ENCODE measurements around the gene EIF4G3. TPM values are rescaled to one million over a fixed set of nuclear protein-coding genes. Genes with fewer than 3 reads are reported as not detected.
A peak's percentile ranks its signal among the peaks of the same experiment; 100 is the strongest.

The EIF4G3 gene
- total RNA-seq, 4 donors from 2014 or later = 82.1 to 143 (median 101) TPM

DNA sequence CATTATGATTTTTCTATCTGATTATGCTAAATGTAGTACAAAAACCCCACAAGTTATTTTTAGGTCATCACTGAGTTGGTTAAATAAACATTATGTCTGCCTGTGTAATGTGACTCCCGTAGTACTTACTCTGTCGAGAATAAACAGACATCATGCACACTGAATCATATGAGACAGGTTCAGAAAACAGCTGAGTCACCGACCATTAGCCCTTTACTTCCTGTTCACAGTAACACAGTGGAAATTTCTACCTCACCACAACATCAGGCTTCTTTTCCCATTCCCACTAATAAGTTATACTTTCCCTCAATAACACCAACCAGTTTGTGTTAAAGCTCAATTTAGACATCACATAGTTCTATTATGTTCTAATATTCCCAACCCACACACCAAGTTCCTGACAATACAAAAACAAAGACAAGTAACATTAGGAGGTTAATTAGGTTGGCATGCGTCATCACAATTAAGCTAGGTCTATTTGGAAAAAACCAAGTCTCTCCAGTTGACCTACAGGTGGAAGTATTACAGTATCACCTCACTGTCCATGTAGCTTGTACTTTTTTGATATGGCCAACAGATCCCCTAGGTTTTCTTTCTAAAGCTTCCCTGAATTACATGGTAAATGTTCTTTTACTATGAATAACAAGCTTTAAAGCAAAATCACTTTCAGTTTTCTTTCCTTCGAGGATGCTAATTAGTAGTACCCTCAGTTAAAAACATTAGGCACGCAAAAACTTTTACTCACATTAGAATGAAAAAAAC lies 154.2 kb downstream of the EIF4G3 start:
- DNase-seq = peak; percentile 63
- intact Hi-C loops (cut with DNase I; ENCODE audit: low total_unique reads) = no loop called here
- in situ Hi-C loops (cut with MboI; ENCODE audit: low pct_ligation_motif_present in 1 of 4, low pct_unique_long_range_greater_than_20kb in 1 of 4, low sequenced_read_pairs in 3 of 4) = no loop called here
- Histone ChIP-seq H3K36me3 (no peaks in the 10 kb centered on the region), H3K9me3 (no peaks in the 10 kb centered on the region), H3K27ac (peak overlapping the region; percentile 84 to 87 (median 86)), H3K4me3 (peak overlapping the region in 1 of 4 donors; percentile 10), H3K4me1 (peaks cover 9 to 33% (median 23%) of the 10 kb centered on the region in 4 donors), H3K27me3 (no peaks in the 10 kb centered on the region)
- peak; percentile 78 for TF ChIP-seq EP300 (IDR thresholded peaks at IDR 0.05; ENCODE audit: low read depth)
- peak; percentile 88 to 92 (median 91) for TF ChIP-seq POLR2AphosphoS5 (IDR thresholded peaks at IDR 0.05)
- TF ChIP-seq, protein P1, sequence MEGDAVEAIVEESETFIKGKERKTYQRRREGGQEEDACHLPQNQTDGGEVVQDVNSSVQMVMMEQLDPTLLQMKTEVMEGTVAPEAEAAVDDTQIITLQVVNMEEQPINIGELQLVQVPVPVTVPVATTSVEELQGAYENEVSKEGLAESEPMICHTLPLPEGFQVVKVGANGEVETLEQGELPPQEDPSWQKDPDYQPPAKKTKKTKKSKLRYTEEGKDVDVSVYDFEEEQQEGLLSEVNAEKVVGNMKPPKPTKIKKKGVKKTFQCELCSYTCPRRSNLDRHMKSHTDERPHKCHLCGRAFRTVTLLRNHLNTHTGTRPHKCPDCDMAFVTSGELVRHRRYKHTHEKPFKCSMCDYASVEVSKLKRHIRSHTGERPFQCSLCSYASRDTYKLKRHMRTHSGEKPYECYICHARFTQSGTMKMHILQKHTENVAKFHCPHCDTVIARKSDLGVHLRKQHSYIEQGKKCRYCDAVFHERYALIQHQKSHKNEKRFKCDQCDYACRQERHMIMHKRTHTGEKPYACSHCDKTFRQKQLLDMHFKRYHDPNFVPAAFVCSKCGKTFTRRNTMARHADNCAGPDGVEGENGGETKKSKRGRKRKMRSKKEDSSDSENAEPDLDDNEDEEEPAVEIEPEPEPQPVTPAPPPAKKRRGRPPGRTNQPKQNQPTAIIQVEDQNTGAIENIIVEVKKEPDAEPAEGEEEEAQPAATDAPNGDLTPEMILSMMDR (IDR thresholded peaks at IDR 0.05) = no peak
- WGBS, 2 donors (ENCODE audit: low coverage in 1 of 2) = 27 to 33% methylated on average over 3 to 6 of the region's 6 CpGs

DNA sequence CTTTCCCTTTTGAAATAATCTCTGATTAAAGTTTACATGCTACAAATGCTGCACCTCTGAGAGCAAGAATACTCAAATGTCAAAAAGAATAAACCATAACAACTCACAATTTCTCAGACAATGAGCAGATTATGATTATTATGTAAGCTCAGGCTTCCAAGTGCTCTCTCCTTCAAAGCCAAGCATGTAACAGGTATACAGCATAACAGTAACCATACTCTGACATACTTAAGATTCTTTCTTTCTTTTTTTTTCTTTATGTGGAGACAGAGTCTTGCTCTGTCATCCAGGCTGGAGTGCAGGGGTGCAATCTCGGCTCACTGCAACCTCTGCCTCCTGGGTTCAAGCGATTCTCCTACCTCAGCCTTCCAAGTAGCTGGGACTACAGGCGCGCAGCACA lies 155.4 kb downstream of the EIF4G3 start:
- no peak overlapping the region for H3K4me3 ChIP-seq
- peaks cover 9 to 30% (median 20%) of the 10 kb centered on the region in 4 donors for H3K4me1 ChIP-seq
- no peaks in the 10 kb centered on the region for H3K27me3 ChIP-seq
- TF ChIP-seq POLR2AphosphoS5 (IDR thresholded peaks at IDR 0.05) = no peak
- TF ChIP-seq, protein P1 (IDR thresholded peaks at IDR 0.05) = no peak
- TF ChIP-seq EP300 (IDR thresholded peaks at IDR 0.05; ENCODE audit: low read depth) = no peak
- TF ChIP-seq POLR2A (IDR thresholded peaks at IDR 0.05) = no peak
- H3K27ac ChIP-seq = peak overlapping the region; percentile 84 to 87 (median 86)
- intact Hi-C loops (cut with DNase I; ENCODE audit: low total_unique reads) = no loop called here
- in situ Hi-C loops (cut with MboI; ENCODE audit: low pct_ligation_motif_present in 1 of 4, low pct_unique_long_range_greater_than_20kb in 1 of 4, low sequenced_read_pairs in 3 of 4) = no loop called here
- no peaks in the 10 kb centered on the region for H3K36me3 ChIP-seq
- DNase-seq = no peak
- no peaks in the 10 kb centered on the region for H3K9me3 ChIP-seq
- WGBS, 2 donors (ENCODE audit: low coverage in 1 of 2) = 92 to 96% methylated on average over 2 to 4 of the region's 4 CpGs

DNA sequence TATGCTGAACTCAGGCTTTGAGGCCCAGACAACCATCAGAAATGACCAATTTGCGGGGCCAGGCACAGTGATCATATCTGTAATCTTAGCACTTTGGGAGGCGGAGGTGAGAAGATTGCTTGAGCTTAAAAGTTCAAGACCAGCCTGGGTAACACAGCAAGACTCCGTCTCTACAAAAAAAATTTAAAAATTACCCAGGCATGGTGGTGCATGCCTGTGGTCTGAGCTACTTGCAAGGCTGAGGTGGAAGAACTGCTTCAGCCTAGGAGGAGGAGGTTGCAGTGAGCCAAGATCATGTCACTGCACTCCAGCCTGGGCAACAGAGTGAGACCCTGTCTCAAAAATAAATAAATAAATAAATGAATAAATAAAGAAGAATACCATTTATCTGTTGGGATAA lies 156.5 kb downstream of the EIF4G3 start:
- no peak for DNase-seq
- intact Hi-C loops (cut with DNase I; ENCODE audit: low total_unique reads) (no loop called here), in situ Hi-C loops (cut with MboI; ENCODE audit: low pct_ligation_motif_present in 1 of 4, low pct_unique_long_range_greater_than_20kb in 1 of 4, low sequenced_read_pairs in 3 of 4) (no loop called here)
- H3K4me1 ChIP-seq = peaks cover 9 to 31% (median 18%) of the 10 kb centered on the region in 4 donors
- H3K4me3 ChIP-seq = no peak overlapping the region
- H3K27me3 ChIP-seq = no peaks in the 10 kb centered on the region
- H3K27ac ChIP-seq = no peak overlapping the region
- 95% methylated on average over 3 of the region's 3 CpGs; no CpG with 5 or more reads in 1 of the 2 donors for WGBS, 2 donors (ENCODE audit: low coverage in 1 of 2)
- TF ChIP-seq, protein P1 (IDR thresholded peaks at IDR 0.05) = no peak
- TF ChIP-seq POLR2AphosphoS5 (IDR thresholded peaks at IDR 0.05) (no peak), POLR2A (IDR thresholded peaks at IDR 0.05) (no peak), EP300 (IDR thresholded peaks at IDR 0.05; ENCODE audit: low read depth) (no peak)
- H3K36me3 ChIP-seq = no peaks in the 10 kb centered on the region
- H3K9me3 ChIP-seq = no peaks in the 10 kb centered on the region

DNA sequence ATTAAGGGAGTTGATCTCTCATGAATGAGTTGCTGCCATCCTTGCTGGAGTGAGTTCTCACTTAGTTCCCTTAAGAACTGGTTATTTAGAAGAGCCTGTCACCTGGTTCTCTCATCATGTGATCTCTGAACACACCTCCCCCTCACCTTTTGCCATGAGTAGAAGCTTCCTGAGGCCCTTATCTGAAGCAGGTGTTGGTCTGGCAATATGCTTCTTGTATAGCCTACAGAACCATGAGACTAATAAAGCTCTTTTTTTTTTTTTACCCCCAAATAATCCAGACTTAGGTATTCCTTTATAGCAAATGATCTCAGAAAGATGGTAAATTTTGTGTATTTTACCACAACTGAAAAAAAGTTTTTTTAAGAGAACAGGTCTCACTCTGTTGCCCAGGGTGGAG lies 158.0 kb downstream of the EIF4G3 start:
- intact Hi-C loops (cut with DNase I; ENCODE audit: low total_unique reads) (no loop called here), in situ Hi-C loops (cut with MboI; ENCODE audit: low pct_ligation_motif_present in 1 of 4, low pct_unique_long_range_greater_than_20kb in 1 of 4, low sequenced_read_pairs in 3 of 4) (no loop called here)
- no peak overlapping the region for H3K27ac ChIP-seq
- H3K36me3 ChIP-seq = no peaks in the 10 kb centered on the region
- H3K4me1 ChIP-seq = peaks cover 9 to 31% (median 18%) of the 10 kb centered on the region in 4 donors
- no peak for DNase-seq
- no peaks in the 10 kb centered on the region for H3K9me3 ChIP-seq
- TF ChIP-seq, protein P1 (IDR thresholded peaks at IDR 0.05) = no peak
- no peak for TF ChIP-seq EP300 (IDR thresholded peaks at IDR 0.05; ENCODE audit: low read depth)
- TF ChIP-seq POLR2A (IDR thresholded peaks at IDR 0.05) = no peak
- TF ChIP-seq POLR2AphosphoS5 (IDR thresholded peaks at IDR 0.05) = no peak
- no peaks in the 10 kb centered on the region for H3K27me3 ChIP-seq
- no peak overlapping the region for H3K4me3 ChIP-seq

Measured in transverse colon (tissue), 4 donors.